OCI-LY7 (cell line): ENCODE data around the gene LRRFIP1. TPM values are rescaled to one million over a fixed set of nuclear protein-coding genes. Genes with fewer than 3 reads are reported as not detected.

Experiments used
- BruUV-seq: library from RNA; stranded (reverse); fragments of 400-500 nt; replicated peaks from 2 replicates; lab custom pipeline; 2021; lab: Mats Ljungman, UMichigan
- CTCF ChIA-PET: fragments of 300-600 bp; sonication (Branson Sonifier 250); formaldehyde crosslinking; loops from one replicate; lab custom pipeline; 2022; ENCODE audit warnings: antibody characterized with exemption; ENCODE audit not compliant: unreplicated experiment; lab: Charles Lee
- POLR2A ChIA-PET: fragments of 300-600 bp; sonication (Branson Sonifier 250); formaldehyde crosslinking; loops from one replicate; lab custom pipeline; 2022; ENCODE audit warnings: antibody characterized with exemption; lab: Charles Lee
- DNase-seq: peaks from one replicate; pipeline ENCODE4 v3.0.0-alpha.2; 2015; ENCODE audit warnings: low spot score
- H2AFZ ChIP-seq: fragments of 200-600 bp; sonication (generic), shearing (Covaris generic); 2 replicates; pipeline ENCODE4 v1.6.1; 2014; ENCODE audit warnings: mild to moderate bottlenecking, antibody characterized with exemption, low read length, moderate library complexity
- H3K27ac ChIP-seq: fragments of 200-600 bp; sonication (generic); 2 replicates; pipeline ENCODE4 v1.5.1; 2014; ENCODE audit warnings: mixed run types, low read depth, mild to moderate bottlenecking, moderate library complexity, low read length, inconsistent platforms; ENCODE audit not compliant: poor library complexity, severe bottlenecking
- H3K36me3 ChIP-seq: fragments of 200-600 bp; sonication (generic); 2 replicates; pipeline ENCODE4 v1.6.1; 2014; ENCODE audit warnings: mild to moderate bottlenecking, antibody characterized with exemption, low read length, moderate library complexity, mixed read lengths; ENCODE audit not compliant: insufficient read depth
- H3K4me1 ChIP-seq: fragments of 200-600 bp; sonication (generic); 2 replicates; pipeline ENCODE4 v1.5.1; 2014; ENCODE audit warnings: mild to moderate bottlenecking, low read length; ENCODE audit not compliant: insufficient read depth, poor library complexity, severe bottlenecking
- H3K4me2 ChIP-seq: fragments of 200-600 bp; sonication (generic); 2 replicates; pipeline ENCODE4 v1.6.1; 2014; ENCODE audit warnings: mild to moderate bottlenecking, low read length
- H3K4me3 ChIP-seq: fragments of 200-600 bp; sonication (generic); 2 replicates; pipeline ENCODE4 v1.5.1; 2014; ENCODE audit warnings: mild to moderate bottlenecking, low read depth, low read length; ENCODE audit not compliant: poor library complexity, severe bottlenecking
- H3K79me2 ChIP-seq: fragments of 200-600 bp; sonication (generic); 2 replicates; pipeline ENCODE4 v1.6.1; 2016; ENCODE audit warnings: low read depth, mild to moderate bottlenecking, low read length, moderate library complexity, mixed read lengths; ENCODE audit not compliant: insufficient read depth
- H3K9me2 ChIP-seq: fragments of 200-600 bp; sonication (generic); 2 replicates; pipeline ENCODE4 v1.6.1; 2016; ENCODE audit warnings: mild to moderate bottlenecking, low read length, mixed read lengths; ENCODE audit not compliant: insufficient read depth
- H3K9me3 ChIP-seq: fragments of 200-600 bp; sonication (generic); 2 replicates; pipeline ENCODE4 v1.6.1; 2014; ENCODE audit warnings: mild to moderate bottlenecking, mixed run types, low read length, mixed read lengths
- H4K20me1 ChIP-seq: fragments of 200-600 bp; sonication (generic); 2 replicates; pipeline ENCODE4 v1.6.1; 2014; ENCODE audit warnings: mild to moderate bottlenecking, antibody characterized with exemption, low read length, moderate library complexity, mixed read lengths; ENCODE audit not compliant: insufficient read depth
- EZH2phosphoT487 ChIP-seq: fragments of 200-600 bp; sonication (generic); IDR thresholded peaks from 2 replicates; pipeline ENCODE4 v1.6.1; 2018; ENCODE audit warnings: low read depth, borderline replicate concordance, mild to moderate bottlenecking, mixed run types, antibody characterized with exemption, low read length, moderate library complexity, mixed read lengths
- intact Hi-C: fragments of 100-400 bp; cut with micrococcal nuclease; formaldehyde crosslinking; loops from one replicate; pipeline ENCODE4 v1.10.0; 2022; ENCODE audit not compliant: unreplicated experiment
- total RNA-seq, 2 experiments: library from RNA; depleted of rRNA in 1 of 2; stranded (reverse); fragments of >200 nt in 1 of 2; shearing (Covaris generic) in 1 of 2; gene quantifications; 2 replicates each; pipeline ENCODE4 v1.2.3, GENCODE V29; 2014 to 2022
- TF ChIP-seq, protein P1 (sequence below): fragments of 200-600 bp; sonication (generic); conservative IDR thresholded peaks from 2 replicates; pipeline ENCODE4 v1.5.1; 2014; ENCODE audit warnings: mild to moderate bottlenecking, antibody characterized with exemption, low read length, moderate library complexity, mixed read lengths

Gene LRRFIP1
- total RNA-seq, 2 experiments from 2014 or later = 95.7 to 216 TPM

DNA sequence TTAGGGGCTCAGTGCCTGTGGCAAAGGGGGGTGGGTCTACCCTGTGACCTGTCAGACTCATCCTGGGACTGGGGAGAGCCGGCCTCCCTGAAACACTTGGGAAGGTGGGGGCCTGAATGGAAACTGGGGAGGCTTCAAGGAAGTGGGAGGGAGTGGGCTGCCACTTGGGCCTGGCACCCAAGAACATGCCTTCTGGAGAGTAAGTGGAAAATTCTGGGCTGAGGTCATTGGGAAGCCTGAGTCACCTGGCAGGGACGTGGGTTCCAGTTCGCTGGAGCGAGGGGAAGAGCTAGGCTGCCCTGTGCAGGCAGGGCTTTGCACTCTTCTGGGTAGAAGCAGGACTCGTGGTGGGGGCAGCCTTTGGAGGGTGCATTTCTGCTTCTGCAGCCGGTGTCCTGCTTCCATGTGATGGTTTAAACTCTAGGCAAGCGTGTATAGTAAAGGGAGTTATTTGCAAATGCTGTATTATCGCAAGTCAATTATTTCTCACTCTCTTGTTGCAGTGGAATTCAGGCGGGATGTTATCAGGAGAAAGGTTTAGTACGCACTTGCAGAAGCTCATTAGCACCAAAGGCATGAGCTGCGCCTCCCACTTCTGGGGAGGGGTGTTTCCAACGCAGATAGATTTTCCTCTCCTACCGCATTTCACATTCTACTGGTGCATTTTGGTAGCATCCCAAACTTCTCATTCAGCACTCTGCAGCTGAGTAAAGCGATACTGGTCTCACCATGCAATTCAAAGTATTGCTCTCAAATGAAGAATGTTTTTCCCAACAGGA is 3.8 kb downstream of the LRRFIP1 start:
- Histone ChIP-seq H3K4me2 (peak overlapping the region; percentile 47), H3K9me2 (no peaks in the 10 kb centered on the region), H3K9me3 (peaks cover 6% of the 10 kb centered on the region; the same call in 1 of the 2 replicates), H3K27ac (no peak overlapping the region), H3K4me3 (no peak overlapping the region), H3K36me3 (no peaks in the 10 kb centered on the region), H3K79me2 (no peaks in the 10 kb centered on the region), H3K4me1 (peaks cover 21% of the 10 kb centered on the region), H2AFZ (no peak overlapping the region), H4K20me1 (no peaks in the 10 kb centered on the region)
- intact Hi-C loops = no loop called here
- ChIA-PET CTCF (no interaction called here), POLR2A (no interaction called here)
- no TSS peak for BruUV-seq
- peak; percentile 62 for DNase-seq
- TF ChIP-seq EZH2phosphoT487 = no peak
- TF ChIP-seq, protein P1, sequence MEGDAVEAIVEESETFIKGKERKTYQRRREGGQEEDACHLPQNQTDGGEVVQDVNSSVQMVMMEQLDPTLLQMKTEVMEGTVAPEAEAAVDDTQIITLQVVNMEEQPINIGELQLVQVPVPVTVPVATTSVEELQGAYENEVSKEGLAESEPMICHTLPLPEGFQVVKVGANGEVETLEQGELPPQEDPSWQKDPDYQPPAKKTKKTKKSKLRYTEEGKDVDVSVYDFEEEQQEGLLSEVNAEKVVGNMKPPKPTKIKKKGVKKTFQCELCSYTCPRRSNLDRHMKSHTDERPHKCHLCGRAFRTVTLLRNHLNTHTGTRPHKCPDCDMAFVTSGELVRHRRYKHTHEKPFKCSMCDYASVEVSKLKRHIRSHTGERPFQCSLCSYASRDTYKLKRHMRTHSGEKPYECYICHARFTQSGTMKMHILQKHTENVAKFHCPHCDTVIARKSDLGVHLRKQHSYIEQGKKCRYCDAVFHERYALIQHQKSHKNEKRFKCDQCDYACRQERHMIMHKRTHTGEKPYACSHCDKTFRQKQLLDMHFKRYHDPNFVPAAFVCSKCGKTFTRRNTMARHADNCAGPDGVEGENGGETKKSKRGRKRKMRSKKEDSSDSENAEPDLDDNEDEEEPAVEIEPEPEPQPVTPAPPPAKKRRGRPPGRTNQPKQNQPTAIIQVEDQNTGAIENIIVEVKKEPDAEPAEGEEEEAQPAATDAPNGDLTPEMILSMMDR = no peak

DNA sequence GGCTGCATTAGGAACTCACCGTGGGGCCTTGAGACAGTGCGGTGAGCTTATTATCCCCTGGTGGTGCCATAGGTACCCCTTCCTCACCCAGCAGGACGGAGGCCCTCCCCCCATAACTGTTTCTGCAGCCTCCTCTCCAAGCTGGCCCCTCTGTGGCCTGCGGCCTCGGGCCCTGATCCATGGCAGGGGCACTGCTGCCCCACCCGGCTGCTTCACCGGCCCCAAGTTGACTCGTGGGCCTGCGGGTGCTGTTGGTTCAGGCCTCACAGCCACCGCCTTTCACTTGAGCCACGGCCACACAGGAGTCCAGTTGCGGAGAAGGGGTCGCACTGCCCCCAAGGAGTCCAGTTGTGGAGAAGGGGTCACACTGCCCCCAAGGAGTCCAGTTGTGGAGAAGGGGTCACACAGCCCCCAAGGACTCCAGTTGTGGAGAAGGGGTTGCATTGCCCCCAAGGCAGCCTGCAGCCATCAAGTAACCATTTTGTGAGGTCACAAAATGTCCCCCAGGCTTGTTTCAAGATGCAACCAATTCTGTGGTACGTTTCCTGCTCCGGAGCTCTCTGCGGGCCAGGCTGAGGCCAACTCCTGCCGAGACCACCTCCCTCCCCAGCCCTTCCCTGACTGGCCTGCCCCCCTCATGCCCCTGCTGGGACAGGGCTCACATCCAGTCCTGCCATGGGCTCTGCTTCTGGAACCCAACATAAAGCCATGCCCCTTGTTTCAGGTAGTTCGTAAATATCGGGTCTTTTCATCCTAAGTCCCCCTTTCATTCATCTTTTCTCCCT is 4.6 kb downstream of the LRRFIP1 start:
- TF ChIP-seq, protein P1 = no peak
- no peak for TF ChIP-seq EZH2phosphoT487
- no peaks in the 10 kb centered on the region for H3K36me3 ChIP-seq
- H3K27ac ChIP-seq = no peak overlapping the region
- no peak overlapping the region for H2AFZ ChIP-seq
- ChIA-PET CTCF (no interaction called here), POLR2A (no interaction called here)
- H3K9me3 ChIP-seq = peaks cover 6% of the 10 kb centered on the region; the same call in 1 of the 2 replicates
- no peaks in the 10 kb centered on the region for H3K9me2 ChIP-seq
- peaks cover 21% of the 10 kb centered on the region for H3K4me1 ChIP-seq
- no TSS peak for BruUV-seq
- intact Hi-C loops = no loop called here
- H3K4me2 ChIP-seq = peak overlapping the region; percentile 47; the same call in 1 of the 2 replicates
- no peak for DNase-seq
- H3K4me3 ChIP-seq = no peak overlapping the region
- no peaks in the 10 kb centered on the region for H3K79me2 ChIP-seq
- H4K20me1 ChIP-seq = no peaks in the 10 kb centered on the region
